Activated CD8-positive, alpha-beta memory T cell treated with anti-CD3 and anti-CD28 coated beads, Interleukin-2, amount 50 U/mL, for 48 hours (primary cell): ENCODE results near the gene MMP14.
A peak's percentile ranks its signal among the peaks of the same experiment; 100 is the strongest.
"Not testable (repeated sequence)": the region's sequence is repeated elsewhere in the genome, so short reads cannot be mapped to it uniquely, and the experiment has no call there.

Experiments used
- DNase-seq: peaks from one replicate; pipeline ENCODE4 v3.0.0-alpha.2; 2020

MMP14 gene

DNA sequence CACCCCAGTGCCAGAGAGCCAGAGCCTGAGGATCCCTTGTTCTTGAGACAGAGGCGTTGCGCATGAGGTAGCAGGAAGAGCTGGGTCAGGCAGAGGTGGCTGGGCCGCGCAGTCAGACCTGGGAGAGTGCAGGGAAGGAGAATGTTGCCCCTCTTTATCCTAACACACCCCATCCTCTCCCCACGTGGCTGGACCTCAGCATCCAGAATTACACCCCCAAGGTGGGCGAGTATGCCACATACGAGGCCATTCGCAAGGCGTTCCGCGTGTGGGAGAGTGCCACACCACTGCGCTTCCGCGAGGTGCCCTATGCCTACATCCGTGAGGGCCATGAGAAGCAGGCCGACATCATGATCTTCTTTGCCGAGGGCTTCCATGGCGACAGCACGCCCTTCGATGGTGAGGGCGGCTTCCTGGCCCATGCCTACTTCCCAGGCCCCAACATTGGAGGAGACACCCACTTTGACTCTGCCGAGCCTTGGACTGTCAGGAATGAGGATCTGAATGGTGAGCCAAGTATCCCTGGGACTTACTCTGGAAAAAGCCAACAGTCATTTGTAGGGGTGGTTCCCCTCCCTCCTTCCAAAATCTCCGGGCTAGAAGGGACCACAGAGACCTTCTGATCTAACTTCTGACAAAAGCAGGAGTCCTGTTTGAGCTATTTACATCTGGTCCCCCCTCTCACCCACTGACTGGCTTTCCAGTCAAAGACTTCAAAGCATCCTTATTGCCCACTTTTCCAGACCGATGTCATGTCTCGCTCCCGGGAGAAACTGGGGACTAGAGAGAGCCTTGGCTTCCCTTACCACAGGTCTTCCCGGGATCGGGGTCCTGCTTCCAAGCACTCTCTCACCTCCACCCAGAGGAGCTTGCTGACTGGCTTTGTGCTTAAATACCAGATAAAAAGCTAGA is 6.1 kb downstream of the MMP14 start:
- no peak for DNase-seq

DNA sequence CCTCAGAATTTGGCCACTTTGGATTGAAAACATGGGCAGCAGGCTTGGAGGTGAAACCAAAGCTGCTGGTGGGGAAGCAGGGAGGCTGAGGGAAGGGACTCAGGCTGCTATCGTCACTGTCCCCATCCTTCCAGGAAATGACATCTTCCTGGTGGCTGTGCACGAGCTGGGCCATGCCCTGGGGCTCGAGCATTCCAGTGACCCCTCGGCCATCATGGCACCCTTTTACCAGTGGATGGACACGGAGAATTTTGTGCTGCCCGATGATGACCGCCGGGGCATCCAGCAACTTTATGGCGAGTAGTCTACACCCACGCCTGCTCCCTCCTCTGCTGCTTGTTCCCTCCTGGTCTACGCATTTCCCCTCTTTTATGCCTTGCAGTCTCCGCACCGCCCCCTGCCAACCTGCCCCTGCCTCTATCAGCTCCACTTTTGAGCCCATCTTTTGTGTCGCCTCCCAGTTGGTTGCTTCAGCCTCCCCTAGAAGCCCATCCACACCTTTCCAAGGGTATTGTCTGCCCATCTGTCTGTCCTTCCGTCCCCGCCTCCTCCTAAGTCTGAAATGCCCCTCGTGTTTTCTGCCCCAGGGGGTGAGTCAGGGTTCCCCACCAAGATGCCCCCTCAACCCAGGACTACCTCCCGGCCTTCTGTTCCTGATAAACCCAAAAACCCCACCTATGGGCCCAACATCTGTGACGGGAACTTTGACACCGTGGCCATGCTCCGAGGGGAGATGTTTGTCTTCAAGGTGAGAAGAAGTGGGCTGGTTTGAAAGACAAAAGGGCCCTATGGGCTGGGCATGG is 6.9 kb downstream of the MMP14 start:
- DNase-seq = no peak

DNA sequence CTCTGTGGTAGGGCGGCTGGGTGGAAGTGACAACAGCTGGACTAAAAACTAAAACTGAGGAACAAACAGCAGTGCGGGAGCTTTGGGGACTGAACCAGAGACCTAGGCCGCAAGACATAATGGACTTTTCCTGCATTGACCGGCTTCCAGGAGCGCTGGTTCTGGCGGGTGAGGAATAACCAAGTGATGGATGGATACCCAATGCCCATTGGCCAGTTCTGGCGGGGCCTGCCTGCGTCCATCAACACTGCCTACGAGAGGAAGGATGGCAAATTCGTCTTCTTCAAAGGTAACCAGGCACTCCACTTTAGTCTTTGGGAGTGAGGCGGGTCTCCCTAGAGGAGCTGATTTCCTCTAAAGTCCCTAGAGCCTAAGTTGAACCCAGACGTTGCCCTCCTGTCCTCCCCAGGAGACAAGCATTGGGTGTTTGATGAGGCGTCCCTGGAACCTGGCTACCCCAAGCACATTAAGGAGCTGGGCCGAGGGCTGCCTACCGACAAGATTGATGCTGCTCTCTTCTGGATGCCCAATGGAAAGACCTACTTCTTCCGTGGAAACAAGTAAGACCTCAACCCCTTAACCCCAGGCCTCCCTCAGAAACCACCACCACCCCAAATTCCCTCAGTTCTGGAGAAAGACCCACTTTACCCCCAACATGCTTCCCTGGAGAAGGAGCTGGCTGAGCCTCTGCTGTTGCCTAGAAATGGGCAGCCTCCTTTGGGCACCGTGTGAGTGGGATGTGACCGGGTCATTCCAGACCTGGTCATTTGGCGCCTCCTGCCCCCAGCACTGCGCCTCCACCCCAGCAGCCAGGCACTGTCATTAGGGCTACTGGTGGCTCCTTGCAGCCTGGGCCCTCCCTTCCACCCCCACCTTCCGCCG is 8.1 kb downstream of the MMP14 start:
- no peak for DNase-seq

DNA sequence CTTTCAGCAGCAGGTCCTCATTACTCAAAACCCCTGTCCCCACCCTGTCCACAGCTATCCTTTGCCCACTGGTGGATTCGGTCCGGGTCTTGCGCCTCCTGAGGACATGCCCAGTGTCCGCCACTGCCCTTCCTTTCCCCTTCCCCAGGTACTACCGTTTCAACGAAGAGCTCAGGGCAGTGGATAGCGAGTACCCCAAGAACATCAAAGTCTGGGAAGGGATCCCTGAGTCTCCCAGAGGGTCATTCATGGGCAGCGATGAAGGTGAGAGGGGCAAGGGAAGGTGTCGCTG is 8.7 kb downstream of the MMP14 start:
- DNase-seq = no peak

DNA sequence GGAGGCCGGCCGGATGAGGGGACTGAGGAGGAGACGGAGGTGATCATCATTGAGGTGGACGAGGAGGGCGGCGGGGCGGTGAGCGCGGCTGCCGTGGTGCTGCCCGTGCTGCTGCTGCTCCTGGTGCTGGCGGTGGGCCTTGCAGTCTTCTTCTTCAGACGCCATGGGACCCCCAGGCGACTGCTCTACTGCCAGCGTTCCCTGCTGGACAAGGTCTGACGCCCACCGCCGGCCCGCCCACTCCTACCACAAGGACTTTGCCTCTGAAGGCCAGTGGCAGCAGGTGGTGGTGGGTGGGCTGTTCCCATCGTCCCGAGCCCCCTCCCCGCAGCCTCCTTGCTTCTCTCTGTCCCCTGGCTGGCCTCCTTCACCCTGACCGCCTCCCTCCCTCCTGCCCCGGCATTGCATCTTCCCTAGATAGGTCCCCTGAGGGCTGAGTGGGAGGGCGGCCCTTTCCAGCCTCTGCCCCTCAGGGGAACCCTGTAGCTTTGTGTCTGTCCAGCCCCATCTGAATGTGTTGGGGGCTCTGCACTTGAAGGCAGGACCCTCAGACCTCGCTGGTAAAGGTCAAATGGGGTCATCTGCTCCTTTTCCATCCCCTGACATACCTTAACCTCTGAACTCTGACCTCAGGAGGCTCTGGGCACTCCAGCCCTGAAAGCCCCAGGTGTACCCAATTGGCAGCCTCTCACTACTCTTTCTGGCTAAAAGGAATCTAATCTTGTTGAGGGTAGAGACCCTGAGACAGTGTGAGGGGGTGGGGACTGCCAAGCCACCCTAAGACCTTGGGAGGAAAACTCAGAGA is 9.6 kb downstream of the MMP14 start:
- no peak for DNase-seq

DNA sequence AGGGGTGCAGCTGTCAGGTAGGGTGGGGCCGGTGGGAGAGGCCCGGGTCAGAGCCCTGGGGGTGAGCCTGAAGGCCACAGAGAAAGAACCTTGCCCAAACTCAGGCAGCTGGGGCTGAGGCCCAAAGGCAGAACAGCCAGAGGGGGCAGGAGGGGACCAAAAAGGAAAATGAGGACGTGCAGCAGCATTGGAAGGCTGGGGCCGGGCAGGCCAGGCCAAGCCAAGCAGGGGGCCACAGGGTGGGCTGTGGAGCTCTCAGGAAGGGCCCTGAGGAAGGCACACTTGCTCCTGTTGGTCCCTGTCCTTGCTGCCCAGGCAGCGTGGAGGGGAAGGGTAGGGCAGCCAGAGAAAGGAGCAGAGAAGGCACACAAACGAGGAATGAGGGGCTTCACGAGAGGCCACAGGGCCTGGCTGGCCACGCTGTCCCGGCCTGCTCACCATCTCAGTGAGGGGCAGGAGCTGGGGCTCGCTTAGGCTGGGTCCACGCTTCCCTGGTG is 10.5 kb downstream of the MMP14 start:
- DNase-seq = no peak

DNA sequence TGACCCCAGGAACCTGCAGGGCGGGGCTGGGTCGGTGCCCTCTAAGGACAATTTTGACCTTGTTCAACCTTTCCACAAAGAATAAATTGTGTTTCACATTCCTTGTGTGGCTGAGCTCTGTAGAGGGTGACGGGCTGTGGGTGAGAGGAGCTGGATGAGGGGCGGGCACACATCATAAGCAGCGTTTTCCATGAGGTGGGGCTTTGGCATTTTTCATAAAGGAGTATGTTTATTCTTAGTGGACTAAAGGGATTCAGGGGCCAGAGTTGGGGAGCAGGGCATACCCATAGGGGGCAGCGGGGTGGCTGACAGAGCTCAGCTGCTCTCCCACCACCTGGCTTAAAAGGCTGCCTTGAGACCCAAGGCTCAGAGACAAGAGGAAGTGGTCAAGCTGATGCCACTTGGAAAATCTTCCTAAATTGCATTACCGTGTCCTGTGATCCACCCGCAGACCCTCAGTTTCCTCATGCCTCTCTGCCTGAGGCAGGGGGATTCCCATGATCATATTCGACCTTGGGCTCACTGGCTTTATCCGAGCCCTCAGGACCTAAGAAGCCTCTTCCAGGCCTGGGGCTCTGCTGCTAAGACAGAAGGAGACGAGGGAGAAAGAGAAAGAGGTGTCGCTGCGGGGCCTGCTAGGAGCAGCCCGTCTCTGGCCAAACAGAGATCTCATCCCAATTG is 11.4 kb downstream of the MMP14 start:
- DNase-seq = no peak

DNA sequence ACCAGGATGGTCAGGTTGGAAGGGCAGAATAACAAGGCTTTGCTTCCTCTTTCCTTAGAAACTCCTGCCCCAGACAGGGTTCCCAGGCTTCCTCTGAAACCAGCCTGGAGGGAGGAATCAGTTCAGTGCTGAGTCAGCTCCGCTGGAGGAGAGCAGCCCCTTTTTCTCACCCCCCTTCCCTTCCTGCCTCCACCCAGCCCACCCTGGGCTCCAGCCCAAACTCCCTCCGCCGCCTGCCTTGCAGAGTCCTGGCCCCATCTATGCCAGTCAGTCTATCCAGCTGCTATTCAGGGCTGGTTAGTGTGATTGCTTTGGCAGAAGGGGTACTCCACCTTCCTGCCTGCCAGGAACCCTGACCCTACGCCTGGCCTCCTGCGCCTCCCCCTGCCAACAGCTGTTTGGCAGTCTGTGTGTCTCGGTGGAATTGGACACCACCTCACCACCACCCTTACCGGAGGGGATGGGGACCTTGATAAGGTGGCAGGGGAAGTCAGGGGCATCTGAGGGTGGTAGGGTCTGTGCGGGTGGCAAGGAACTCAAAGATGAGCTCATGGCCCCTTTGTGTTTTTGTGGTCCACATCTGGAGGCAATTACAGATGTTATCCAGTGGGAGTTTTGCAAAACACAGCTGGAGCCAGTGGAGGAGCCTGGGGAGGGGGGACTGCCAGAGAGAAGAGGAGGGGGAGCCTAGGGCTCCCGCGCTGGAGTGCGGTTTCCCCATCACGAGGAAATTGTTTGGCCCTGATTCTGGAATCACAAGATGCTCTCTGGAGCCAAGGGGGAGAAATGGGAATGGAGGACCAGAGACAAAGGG is 12.2 kb downstream of the MMP14 start:
- no peak for DNase-seq

DNA sequence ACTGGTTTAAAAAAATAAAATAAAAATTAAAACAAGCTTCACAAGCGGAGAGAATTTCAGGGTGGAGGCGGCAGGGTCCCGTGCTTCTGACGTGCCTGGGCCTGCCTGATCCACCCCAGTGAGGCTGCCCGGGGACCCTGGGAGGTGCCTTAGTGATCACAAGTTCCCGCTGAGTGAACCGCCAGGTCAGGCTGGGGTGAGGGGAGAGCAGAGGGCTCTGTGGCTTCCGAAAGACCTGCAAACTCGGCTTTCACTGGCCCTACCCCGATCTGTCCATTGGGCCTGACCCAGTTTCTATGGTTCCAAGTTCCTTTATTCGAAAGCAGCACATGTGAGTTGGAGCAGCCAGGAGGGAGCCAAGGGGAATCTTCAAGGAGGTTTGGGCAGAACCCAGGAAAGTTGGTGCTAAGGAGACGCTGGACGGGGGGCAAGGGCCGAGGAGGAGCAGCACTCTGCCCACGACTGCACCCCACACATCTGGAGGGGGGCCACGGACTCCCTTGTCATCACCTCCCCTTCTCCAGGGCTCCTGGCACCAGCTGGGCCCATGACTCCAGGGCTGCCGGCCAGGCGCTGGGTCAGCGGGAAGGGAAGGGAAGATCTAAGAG is 12.9 kb downstream of the MMP14 start:
- DNase-seq = no peak

DNA sequence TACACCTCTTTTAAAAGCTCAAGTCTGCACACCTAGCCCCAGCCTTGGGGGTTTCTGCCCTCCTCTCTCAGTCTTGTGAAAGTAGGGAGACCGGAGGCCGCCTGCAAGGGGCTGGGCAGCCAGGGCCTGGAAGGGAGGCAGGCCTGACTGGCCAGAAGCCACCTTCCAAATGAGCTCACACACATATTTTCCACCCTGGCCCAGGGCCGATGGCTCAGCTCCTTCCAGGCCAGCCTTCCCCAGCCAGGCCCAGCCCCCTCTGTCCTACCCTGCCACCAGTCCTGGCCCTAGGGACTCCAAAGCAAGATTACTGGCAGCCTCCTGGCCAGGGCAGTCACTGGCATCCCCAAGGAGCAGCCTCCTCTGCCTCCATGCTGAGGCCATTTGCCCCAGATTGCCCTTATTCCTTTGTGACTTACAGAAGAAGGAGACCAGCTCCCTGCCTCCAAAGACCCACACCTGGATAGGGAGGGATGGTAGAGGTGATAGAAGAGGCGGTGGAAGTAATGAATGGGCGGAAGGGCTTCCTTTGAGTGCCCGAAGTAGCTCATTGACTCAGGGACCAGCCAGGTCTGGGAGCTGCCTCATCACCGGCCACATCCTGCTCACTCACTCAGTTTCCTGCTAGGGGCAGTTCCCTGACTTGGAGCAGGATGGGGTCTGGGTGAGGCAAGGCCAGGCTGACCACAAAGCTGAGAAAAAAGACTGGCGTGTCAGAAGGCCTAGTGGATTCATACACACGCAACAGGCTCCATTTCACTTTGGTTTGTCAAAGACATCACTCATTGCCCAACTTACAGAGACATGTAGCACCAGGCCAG is 14.8 kb downstream of the MMP14 start:
- no peak for DNase-seq

DNA sequence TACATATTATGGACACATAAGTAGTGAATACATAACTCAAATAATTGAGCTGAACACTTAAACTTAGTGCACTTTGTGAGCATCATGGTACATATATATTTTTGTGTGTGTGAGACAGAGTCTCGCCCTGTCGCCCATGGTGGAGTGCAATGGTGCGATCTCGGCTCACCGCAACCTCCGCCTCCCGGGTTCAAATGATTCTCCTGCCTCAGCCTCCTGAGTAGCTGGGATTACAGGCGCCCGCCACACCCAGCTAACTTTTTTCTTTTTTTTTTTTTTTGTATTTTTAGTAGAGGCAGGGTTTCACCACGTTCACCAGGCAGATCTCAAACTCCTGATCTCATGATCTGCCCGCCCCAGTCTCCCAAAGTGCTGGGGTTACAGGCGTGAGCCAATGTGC is 15.8 kb downstream of the MMP14 start:
- DNase-seq = not testable (repeated sequence)

DNA sequence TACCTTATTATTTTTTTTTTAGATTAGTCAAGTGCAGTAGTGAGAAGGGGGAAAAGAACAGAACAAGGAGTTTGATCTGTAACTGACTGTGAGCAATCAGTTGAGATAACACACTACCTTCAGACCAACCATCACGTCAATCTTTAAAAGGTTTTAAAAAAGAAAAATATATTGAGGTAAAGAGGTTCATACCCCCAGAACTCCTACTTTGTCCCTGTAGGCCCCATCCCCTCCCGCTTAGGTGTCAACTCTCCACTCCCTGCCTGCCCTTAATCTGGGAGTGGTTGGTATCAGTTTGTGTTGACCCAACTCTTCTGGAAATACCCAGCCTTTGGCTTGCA is 16.2 kb downstream of the MMP14 start:
- DNase-seq = no peak

DNA sequence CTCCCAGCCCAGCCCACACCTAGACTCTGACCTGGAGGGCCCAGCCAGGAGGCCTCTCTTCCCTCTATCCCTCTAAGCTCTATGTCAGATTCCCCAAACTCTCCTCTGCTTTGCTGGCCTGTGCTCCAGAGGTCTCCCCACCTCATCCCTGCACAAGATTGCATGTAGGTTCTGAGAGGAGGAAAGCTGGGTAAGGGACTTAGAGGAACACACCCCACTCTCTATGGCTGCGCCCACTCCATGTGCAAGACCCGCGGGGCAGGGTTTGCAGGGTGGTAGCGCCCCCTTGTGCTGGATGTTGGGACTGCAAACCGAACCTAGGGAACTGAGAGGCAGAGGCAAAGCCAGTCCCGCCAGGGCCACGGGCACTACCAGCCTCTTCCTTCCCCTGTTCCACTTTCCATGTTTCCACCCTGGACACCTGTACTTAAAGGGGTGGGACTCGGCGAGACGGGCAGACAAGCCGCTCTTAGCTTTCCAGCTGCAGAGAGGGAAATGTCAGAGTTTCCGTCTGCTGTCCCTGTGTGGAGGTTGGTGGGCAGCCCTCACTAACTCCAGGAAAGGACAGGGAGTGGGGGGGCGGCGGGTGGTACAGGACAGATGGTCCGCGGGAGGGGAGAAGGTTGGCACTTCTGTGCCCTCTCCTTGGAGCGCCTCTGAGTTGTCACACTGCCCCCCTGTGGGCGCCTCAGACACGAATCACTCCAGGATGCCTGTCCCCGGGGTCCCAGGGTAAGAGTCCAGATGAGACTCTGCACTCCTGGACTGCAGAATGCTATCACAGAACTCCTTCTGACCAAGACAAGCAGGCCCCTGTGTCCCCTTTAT is 16.8 kb downstream of the MMP14 start:
- peak; percentile 100 for DNase-seq

DNA sequence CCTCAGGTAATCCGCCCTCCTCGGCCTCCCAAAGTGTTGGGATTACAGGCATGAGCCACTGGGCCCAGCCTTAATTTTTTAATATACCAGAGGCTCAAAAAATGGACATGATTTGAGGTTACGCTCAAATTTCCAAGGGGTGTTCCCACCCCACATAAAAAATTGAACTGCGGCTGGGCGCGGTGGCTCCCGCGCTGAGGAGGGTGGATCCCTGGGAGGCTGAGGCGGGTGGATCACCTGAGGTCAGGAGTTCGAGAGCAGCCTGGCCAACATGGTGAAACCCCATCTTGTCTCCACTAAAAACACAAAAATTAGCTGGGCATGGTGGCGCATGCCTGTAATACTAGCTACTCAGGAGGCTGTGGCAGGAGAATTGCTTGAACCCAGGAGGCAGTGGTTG is 17.9 kb downstream of the MMP14 start:
- not testable (repeated sequence) for DNase-seq

DNA sequence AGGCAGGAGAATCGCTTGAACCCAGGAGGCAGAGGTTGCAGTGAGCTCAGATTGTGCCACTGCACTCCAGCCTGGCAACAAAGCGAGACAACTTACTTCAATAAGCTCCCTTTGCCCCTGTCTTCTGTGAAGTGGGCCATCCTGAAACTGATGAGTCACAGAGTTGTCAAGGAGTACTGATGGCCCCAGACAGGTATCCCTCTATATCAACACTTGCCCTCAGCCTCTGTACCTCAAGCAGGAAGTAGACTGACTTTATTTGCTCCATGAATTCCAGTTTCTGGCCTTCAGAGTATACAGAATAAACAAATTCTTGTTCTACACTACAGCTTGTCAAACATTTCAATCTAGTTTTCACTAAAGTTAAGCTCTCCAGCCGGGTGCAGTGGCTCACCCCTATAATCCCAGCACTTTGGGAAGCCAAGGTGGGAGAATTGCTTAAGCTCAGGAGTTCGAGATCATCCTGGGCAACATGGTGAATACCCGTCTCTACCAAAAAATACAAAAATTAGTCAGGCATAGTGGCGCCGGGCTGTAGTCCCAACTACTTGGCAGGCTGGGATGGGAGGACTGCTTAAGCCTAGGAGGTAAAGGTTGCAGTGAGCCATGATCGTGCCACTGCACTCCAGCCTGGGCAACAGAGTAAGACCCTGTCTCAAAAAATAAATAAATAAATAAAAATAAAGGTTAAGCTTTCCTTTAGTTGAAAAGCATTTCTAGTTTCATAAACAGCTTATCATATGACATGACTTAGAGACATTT is 18.8 kb downstream of the MMP14 start:
- no peak for DNase-seq

DNA sequence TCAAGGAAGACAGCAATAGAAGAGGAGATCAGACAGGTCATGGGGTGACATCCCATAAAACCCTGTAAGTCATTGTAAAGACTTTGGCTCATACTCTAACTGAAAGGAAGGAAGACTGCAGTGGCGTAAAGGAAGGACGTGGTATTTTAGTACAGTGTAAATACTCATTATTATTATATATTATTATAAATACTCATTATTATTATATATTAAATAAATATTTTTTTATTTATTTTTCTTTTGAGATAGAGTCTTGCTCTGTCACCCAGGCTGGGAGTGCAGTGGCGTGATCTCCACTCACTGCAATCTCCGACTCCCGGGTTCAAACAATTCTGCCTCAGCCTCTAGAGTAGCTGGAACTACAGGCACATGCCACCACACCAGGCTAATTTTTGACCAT is 20.0 kb downstream of the MMP14 start:
- no peak for DNase-seq

DNA sequence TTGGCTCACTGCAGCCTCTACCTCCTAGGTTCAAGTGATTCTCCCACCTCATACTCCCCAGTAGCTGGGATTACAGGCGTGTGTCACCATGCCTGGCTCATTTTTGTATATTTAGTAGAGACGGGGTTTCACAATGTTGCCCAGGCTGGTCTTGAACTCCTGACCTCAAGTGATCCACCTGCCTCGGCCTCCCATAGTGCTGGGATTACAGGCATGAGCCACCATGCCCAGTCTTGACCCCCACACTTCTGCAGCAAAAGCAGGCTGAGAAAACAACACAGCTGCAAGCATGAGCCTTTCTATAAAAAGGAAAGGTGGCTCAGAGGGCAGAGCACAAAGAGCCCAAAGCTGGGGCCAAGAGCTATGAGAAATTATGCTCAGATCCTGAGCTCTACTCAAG is 24.0 kb downstream of the MMP14 start:
- DNase-seq = not testable (repeated sequence)

DNA sequence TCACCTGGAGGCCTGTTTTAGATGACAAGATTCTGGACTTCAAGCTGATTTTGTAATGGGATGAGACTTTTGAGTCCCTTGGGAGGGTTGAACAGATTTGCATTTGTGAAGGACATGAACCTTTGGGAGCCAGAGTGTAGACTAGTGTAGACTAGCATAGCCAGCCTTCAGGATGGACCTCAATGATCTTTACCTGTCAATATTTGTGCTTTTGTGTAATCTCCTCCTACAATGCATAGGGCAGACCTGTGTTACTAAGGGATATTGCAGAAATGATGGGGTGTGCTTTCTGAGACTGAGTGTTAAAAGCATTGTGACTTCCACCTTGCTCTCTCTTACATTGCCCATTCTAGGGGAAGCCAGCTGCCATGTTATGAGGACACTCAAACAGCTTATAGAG is 25.3 kb downstream of the MMP14 start:
- no peak for DNase-seq
